ENCODE measurements around the gene TIMM23. TPM values are rescaled to one million over a fixed set of nuclear protein-coding genes. Genes with fewer than 3 reads are reported as not detected.
"Not testable (repeated sequence)": the region's sequence is repeated elsewhere in the genome, so short reads cannot be mapped to it uniquely, and the experiment has no call there.

The TIMM23 gene
- total RNA-seq, 1 donor from 2014 or later = 93.2 TPM

- H3K27ac ChIP-seq (ENCODE audit: low read depth, low read length) = no peak overlapping the region
- peaks cover 18% of the 10 kb centered on the region for H3K36me3 ChIP-seq (ENCODE audit: insufficient read depth, low read length)
- Mint-ChIP-seq H3K4me3 (ENCODE audit: unreplicated experiment) (no peak overlapping the region), H3K27me3 (ENCODE audit: low read depth, unreplicated experiment) (no peaks in the 10 kb centered on the region), H3K36me3 (ENCODE audit: low read depth, unreplicated experiment) (peaks cover 11% of the 10 kb centered on the region), H3K27ac (ENCODE audit: unreplicated experiment) (no peak overlapping the region), H3K9me3 (ENCODE audit: unreplicated experiment) (no peaks in the 10 kb centered on the region), H3K4me1 (ENCODE audit: low read depth, unreplicated experiment) (peaks cover 1% of the 10 kb centered on the region)
- TF ChIP-seq CTCF (IDR thresholded peaks at IDR 0.05; ENCODE audit: insufficient read depth, low read depth, low read length) = no peak
- no peak for TF ChIP-seq EZH2 (IDR thresholded peaks at IDR 0.05; ENCODE audit: insufficient read depth, low read length)
- no peak overlapping the region for H3K9ac ChIP-seq (ENCODE audit: low read length)
- DNase-seq (ENCODE audit: low read depth) (no peak), FAIRE-seq (no peak)
- H3K4me2 ChIP-seq (ENCODE audit: low read length) = no peak overlapping the region
- H3K27me3 ChIP-seq (ENCODE audit: insufficient read depth, low read length) = no peaks in the 10 kb centered on the region
- H4K20me1 ChIP-seq (ENCODE audit: insufficient read depth, low read length) = peaks cover 17% of the 10 kb centered on the region
- no peak overlapping the region for H3K4me3 ChIP-seq (ENCODE audit: insufficient read depth, low read depth, low read length)
- no peaks in the 10 kb centered on the region for H3K9me3 ChIP-seq (ENCODE audit: insufficient read depth, low read depth, low read length)
- no peak overlapping the region for H2AFZ ChIP-seq (ENCODE audit: low read depth, low read length)
- peaks cover 15% of the 10 kb centered on the region for H3K79me2 ChIP-seq (ENCODE audit: insufficient read depth, low read length)
- H3K4me1 ChIP-seq (ENCODE audit: insufficient read depth, low read length) = no peaks in the 10 kb centered on the region
These were observed 25.3 kb downstream of the TIMM23 start for GRCh38 chr10:45997557-45997956.

- Mint-ChIP-seq H3K27ac (ENCODE audit: unreplicated experiment) (no peak overlapping the region), H3K36me3 (ENCODE audit: low read depth, unreplicated experiment) (peaks cover 11% of the 10 kb centered on the region), H3K27me3 (ENCODE audit: low read depth, unreplicated experiment) (no peaks in the 10 kb centered on the region), H3K9me3 (ENCODE audit: unreplicated experiment) (no peaks in the 10 kb centered on the region), H3K4me3 (ENCODE audit: unreplicated experiment) (no peak overlapping the region), H3K4me1 (ENCODE audit: low read depth, unreplicated experiment) (peaks cover 1% of the 10 kb centered on the region)
- peaks cover 21% of the 10 kb centered on the region for H4K20me1 ChIP-seq (ENCODE audit: insufficient read depth, low read length)
- DNase-seq (ENCODE audit: low read depth) (no peak), FAIRE-seq (no peak)
- no peaks in the 10 kb centered on the region for H3K9me3 ChIP-seq (ENCODE audit: insufficient read depth, low read depth, low read length)
- TF ChIP-seq CTCF (IDR thresholded peaks at IDR 0.05; ENCODE audit: insufficient read depth, low read depth, low read length) = no peak
- TF ChIP-seq EZH2 (IDR thresholded peaks at IDR 0.05; ENCODE audit: insufficient read depth, low read length) = no peak
- H3K79me2 ChIP-seq (ENCODE audit: insufficient read depth, low read length) = peaks cover 19% of the 10 kb centered on the region
- no peak overlapping the region for H3K27ac ChIP-seq (ENCODE audit: low read depth, low read length)
- H3K4me2 ChIP-seq (ENCODE audit: low read length) = no peak overlapping the region
- no peak overlapping the region for H3K4me3 ChIP-seq (ENCODE audit: insufficient read depth, low read depth, low read length)
- H3K36me3 ChIP-seq (ENCODE audit: insufficient read depth, low read length) = peaks cover 24% of the 10 kb centered on the region
- no peak overlapping the region for H2AFZ ChIP-seq (ENCODE audit: low read depth, low read length)
- H3K4me1 ChIP-seq (ENCODE audit: insufficient read depth, low read length) = no peaks in the 10 kb centered on the region
- no peak overlapping the region for H3K9ac ChIP-seq (ENCODE audit: low read length)
- no peaks in the 10 kb centered on the region for H3K27me3 ChIP-seq (ENCODE audit: insufficient read depth, low read length)
These were observed 25.9 kb downstream of the TIMM23 start for GRCh38 chr10:45997994-45998763.

- peaks cover 26% of the 10 kb centered on the region for H3K79me2 ChIP-seq (ENCODE audit: insufficient read depth, low read length)
- H2AFZ ChIP-seq (ENCODE audit: low read depth, low read length); H3K27ac ChIP-seq (ENCODE audit: low read depth, low read length); H3K27me3 Mint-ChIP-seq (ENCODE audit: low read depth, unreplicated experiment); DNase-seq (ENCODE audit: low read depth); H3K27me3 ChIP-seq (ENCODE audit: insufficient read depth, low read length); H3K9me3 Mint-ChIP-seq (ENCODE audit: unreplicated experiment); H3K4me1 Mint-ChIP-seq (ENCODE audit: low read depth, unreplicated experiment); H3K4me3 ChIP-seq (ENCODE audit: insufficient read depth, low read depth, low read length); H3K27ac Mint-ChIP-seq (ENCODE audit: unreplicated experiment); FAIRE-seq; H3K4me2 ChIP-seq (ENCODE audit: low read length); H3K9ac ChIP-seq (ENCODE audit: low read length); H3K4me3 Mint-ChIP-seq (ENCODE audit: unreplicated experiment); H3K4me1 ChIP-seq (ENCODE audit: insufficient read depth, low read length); H3K9me3 ChIP-seq (ENCODE audit: insufficient read depth, low read depth, low read length): not testable (repeated sequence)
- H3K36me3 ChIP-seq (ENCODE audit: insufficient read depth, low read length) = peaks cover 30% of the 10 kb centered on the region
- peaks cover 32% of the 10 kb centered on the region for H4K20me1 ChIP-seq (ENCODE audit: insufficient read depth, low read length)
- peaks cover 11% of the 10 kb centered on the region for H3K36me3 Mint-ChIP-seq (ENCODE audit: low read depth, unreplicated experiment)
These were observed 27.7 kb downstream of the TIMM23 start for GRCh38 chr10:45999955-46000354.

Measured in astrocyte (in vitro differentiated cells and primary cell).